Calu3 (cell line): Measurements from ENCODE around the gene ARHGAP26. TPM values are rescaled to one million over a fixed set of nuclear protein-coding genes. Genes with fewer than 3 reads are reported as not detected.

Experiments
- BruUV-seq: library from RNA; stranded (reverse); fragments of 400-500 nt; replicated peaks from 2 replicates; lab custom pipeline; 2021; lab: Mats Ljungman, UMichigan
- CTCF ChIA-PET: fragments of 300-600 bp; sonication (Branson Sonifier 250); formaldehyde crosslinking; loops from one replicate; lab custom pipeline; 2022; ENCODE audit warnings: antibody characterized with exemption; lab: Charles Lee
- DNase-seq: peaks from one replicate; pipeline ENCODE4 v3.0.0; 2022
- H3K27ac Mint-ChIP-seq: one replicate; pipeline ENCODE4 v1.8.0; 2022; ENCODE audit warnings: mixed read lengths; ENCODE audit not compliant: unreplicated experiment
- H3K27me3 Mint-ChIP-seq: one replicate; pipeline ENCODE4 v1.8.0; 2022; ENCODE audit warnings: mixed read lengths; ENCODE audit not compliant: unreplicated experiment
- H3K36me3 Mint-ChIP-seq: one replicate; pipeline ENCODE4 v1.8.0; 2022; ENCODE audit warnings: mild to moderate bottlenecking, moderate library complexity, mixed read lengths; ENCODE audit not compliant: insufficient read depth, unreplicated experiment
- H3K4me1 Mint-ChIP-seq: one replicate; pipeline ENCODE4 v1.8.0; 2022; ENCODE audit warnings: mild to moderate bottlenecking, low read depth, mixed read lengths; ENCODE audit not compliant: unreplicated experiment
- H3K4me3 Mint-ChIP-seq: one replicate; pipeline ENCODE4 v1.8.0; 2022; ENCODE audit warnings: mild to moderate bottlenecking, low read depth, moderate library complexity, mixed read lengths; ENCODE audit not compliant: unreplicated experiment
- H3K9me3 Mint-ChIP-seq: one replicate; pipeline ENCODE4 v1.8.0; 2022; ENCODE audit warnings: low read depth, mixed read lengths; ENCODE audit not compliant: unreplicated experiment
- CTCF ChIP-seq: fragments of 200-600 bp; IDR thresholded peaks from one replicate; pipeline ENCODE4 v1.8.0; 2022; ENCODE audit warnings: antibody characterized with exemption; ENCODE audit not compliant: unreplicated experiment
- intact Hi-C: fragments of 100-400 bp; cut with micrococcal nuclease; formaldehyde crosslinking; loops from one replicate; pipeline ENCODE4 v1.10.0; 2022; ENCODE audit not compliant: unreplicated experiment
- total RNA-seq: library from RNA; stranded (reverse); gene quantifications from 2 replicates; pipeline ENCODE4 v1.2.3, GENCODE V29; 2022

The ARHGAP26 gene
- total RNA-seq, 1 experiment from 2014 or later, result 118 TPM

- intact Hi-C loops, result no loop called here
- CTCF ChIA-PET, result no interaction called here
- BruUV-seq, result no TSS peak
- H3K9me3 Mint-ChIP-seq, result no peaks in the 10 kb centered on the region
- H3K4me3 Mint-ChIP-seq, result no peak overlapping the region
- no peak for TF ChIP-seq CTCF
- no peaks in the 10 kb centered on the region for H3K27me3 Mint-ChIP-seq
- no peak for DNase-seq
- no peaks in the 10 kb centered on the region for H3K36me3 Mint-ChIP-seq
- no peak overlapping the region for H3K27ac Mint-ChIP-seq
- no peaks in the 10 kb centered on the region for H3K4me1 Mint-ChIP-seq
Observed at GRCh38 chr5:143114481-143114880, 344.3 kb downstream of the ARHGAP26 start.

- no peak overlapping the region for H3K27ac Mint-ChIP-seq
- no peaks in the 10 kb centered on the region for H3K36me3 Mint-ChIP-seq
- no peaks in the 10 kb centered on the region for H3K4me1 Mint-ChIP-seq
- TF ChIP-seq CTCF, result no peak
- no peak for DNase-seq
- CTCF ChIA-PET, result no interaction called here
- no peaks in the 10 kb centered on the region for H3K9me3 Mint-ChIP-seq
- no peak overlapping the region for H3K4me3 Mint-ChIP-seq
- BruUV-seq, result no TSS peak
- intact Hi-C loops, result no loop called here
- H3K27me3 Mint-ChIP-seq, result no peaks in the 10 kb centered on the region
Observed at GRCh38 chr5:143115381-143115780, 345.2 kb downstream of the ARHGAP26 start.

GRCh38 chr5:143116814-143117213, 346.6 kb downstream of the ARHGAP26 start:
- CTCF ChIA-PET, result no interaction called here
- Mint-ChIP-seq H3K27ac (no peak overlapping the region), H3K4me1 (no peaks in the 10 kb centered on the region), H3K27me3 (no peaks in the 10 kb centered on the region), H3K9me3 (no peaks in the 10 kb centered on the region), H3K36me3 (no peaks in the 10 kb centered on the region), H3K4me3 (no peak overlapping the region)
- no peak for DNase-seq
- BruUV-seq, result no TSS peak
- intact Hi-C loops, result no loop called here
- TF ChIP-seq CTCF, result no peak

- H3K4me1 Mint-ChIP-seq, result no peaks in the 10 kb centered on the region
- no peak for TF ChIP-seq CTCF
- H3K4me3 Mint-ChIP-seq, result no peak overlapping the region
- no peak overlapping the region for H3K27ac Mint-ChIP-seq
- no peaks in the 10 kb centered on the region for H3K27me3 Mint-ChIP-seq
- H3K36me3 Mint-ChIP-seq, result no peaks in the 10 kb centered on the region
- no peaks in the 10 kb centered on the region for H3K9me3 Mint-ChIP-seq
- BruUV-seq, result no TSS peak
- DNase-seq, result no peak
- CTCF ChIA-PET, result no interaction called here
- intact Hi-C loops, result no loop called here
Observed at GRCh38 chr5:143117821-143118220, 347.6 kb downstream of the ARHGAP26 start.
